IPS-15b (cell line): Measurements from ENCODE around the gene GIPR.
A peak's percentile ranks its signal among the peaks of the same experiment; 100 is the strongest.
"Not testable (repeated sequence)": the region's sequence is repeated elsewhere in the genome, so short reads cannot be mapped to it uniquely, and the experiment has no call there.

ENCODE experiments used
- H3K27me3 ChIP-seq: one replicate; pipeline ENCODE4 v1.6.1; 2013; ENCODE audit warnings: low read length; ENCODE audit not compliant: control insufficient read depth, insufficient read depth
- H3K36me3 ChIP-seq: one replicate; pipeline ENCODE4 v1.6.1; 2013; ENCODE audit warnings: low read length; ENCODE audit not compliant: control insufficient read depth, insufficient read depth
- H3K4me1 ChIP-seq: one replicate; pipeline ENCODE4 v1.6.1; 2013; ENCODE audit warnings: mild to moderate bottlenecking, low read length; ENCODE audit not compliant: control insufficient read depth, insufficient read depth
- H3K4me3 ChIP-seq: one replicate; pipeline ENCODE4 v1.5.1; 2013; ENCODE audit warnings: low read depth, low read length
- H3K9ac ChIP-seq: one replicate; pipeline ENCODE4 v1.6.1; 2013; ENCODE audit warnings: low read depth, mild to moderate bottlenecking, low read length
- H3K9me3 ChIP-seq: one replicate; pipeline ENCODE4 v1.6.1; 2013; ENCODE audit warnings: mild to moderate bottlenecking, low read length; ENCODE audit not compliant: control insufficient read depth, insufficient read depth

The GIPR gene

DNA sequence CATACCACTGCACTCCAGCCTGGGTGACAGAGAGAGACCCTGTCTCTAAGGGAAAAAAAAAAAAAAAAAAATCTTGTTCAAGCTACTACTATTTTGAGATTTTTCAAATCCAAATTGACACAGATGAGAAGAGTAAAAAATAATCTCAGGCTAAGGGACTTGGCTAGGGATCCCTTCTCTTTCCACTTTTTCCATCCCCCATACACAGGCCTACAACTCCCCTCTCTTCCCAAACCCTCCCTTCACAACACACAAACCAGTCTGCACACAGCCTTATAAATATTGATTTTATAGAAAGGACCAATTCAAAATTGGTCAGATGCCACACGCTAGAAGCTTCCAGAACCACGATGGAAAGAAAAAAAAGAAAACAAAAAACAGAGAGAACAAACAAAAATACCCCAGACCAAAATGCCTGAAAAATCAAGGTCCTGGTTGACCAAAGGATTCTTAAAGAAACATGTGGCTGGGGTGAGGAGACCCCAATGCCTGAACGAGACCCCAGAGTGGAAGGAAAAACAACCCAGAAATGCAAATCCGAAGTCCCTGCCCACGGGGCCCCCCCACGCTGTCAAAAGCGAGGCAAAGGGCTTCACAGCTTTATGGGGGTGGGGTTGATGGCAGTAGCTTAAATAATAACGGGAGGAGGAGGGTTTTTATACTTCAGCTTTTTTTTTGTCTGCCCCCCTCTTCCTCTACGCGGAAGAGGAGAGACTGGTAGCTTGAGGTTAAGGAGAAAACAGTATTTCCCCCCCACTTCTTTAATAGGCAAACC is 42.5 kb downstream of the GIPR start:
- no peaks in the 10 kb centered on the region for H3K4me1 ChIP-seq
- no peaks in the 10 kb centered on the region for H3K27me3 ChIP-seq
- H3K9me3 ChIP-seq = no peaks in the 10 kb centered on the region
- H3K4me3 ChIP-seq = no peak overlapping the region
- peaks cover 15% of the 10 kb centered on the region for H3K36me3 ChIP-seq
- H3K9ac ChIP-seq = no peak overlapping the region

DNA sequence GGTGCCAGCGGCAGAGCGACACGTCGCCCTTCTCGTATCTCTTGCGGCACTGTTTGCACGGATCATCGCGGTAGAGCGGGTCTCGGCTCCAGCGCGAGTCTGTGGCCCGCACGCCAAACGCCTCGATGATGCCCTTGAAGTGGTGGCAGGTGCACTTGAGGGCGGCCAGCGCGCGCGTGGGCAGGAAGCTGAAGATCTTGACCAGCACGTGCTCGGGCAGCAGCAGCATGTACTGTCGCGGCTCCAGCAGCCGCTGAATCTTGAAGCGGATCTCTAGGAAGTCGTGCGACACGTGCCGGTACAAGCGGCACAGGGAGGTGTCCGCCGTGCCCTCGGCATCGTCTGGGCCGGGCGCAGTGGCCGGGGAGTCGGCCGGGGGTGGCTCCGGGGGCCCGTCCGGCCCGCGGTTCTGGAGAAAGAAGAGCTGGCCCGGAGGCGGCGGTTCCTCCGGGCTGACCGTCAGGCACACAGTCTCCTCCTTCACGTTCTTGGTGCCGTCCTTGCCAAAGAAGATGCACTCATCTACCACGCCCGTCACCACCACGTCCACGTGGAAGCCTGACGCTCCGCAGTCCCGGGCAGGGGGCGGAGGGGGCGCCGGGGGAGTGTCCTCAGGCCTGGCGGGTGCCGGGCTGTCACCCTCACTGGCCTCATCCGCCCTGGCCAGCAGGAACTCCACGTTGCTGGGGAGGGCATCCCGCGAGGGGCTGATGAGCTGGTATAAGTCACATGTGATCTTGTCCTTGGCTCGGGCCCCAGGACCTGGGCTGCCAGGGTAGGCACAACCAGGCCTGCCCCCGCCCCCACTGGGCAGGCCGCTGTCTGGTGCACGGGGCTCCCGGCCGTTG is 44.1 kb downstream of the GIPR start:
- no peak overlapping the region for H3K9ac ChIP-seq
- no peaks in the 10 kb centered on the region for H3K27me3 ChIP-seq
- H3K9me3 ChIP-seq = no peaks in the 10 kb centered on the region

DNA sequence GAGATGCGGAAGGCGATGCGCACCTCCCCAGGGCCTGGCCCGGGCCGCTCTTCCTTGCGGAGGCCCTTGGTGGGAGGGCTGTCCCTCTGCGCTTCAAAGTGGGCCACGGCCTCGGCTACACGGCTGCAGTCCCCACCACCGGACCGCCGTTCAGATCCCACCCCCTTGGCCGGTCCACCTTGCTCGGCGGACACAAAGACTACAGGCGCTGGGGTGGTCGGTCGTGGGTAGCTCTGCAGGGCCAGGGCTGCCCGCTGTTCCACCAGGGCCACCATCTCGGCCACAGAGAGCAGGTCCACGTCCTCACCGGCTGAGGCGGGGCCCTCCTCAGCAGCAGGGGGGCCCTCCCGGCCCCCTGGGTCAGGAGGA is 44.7 kb downstream of the GIPR start:
- Histone ChIP-seq H3K4me1 (peaks cover 5% of the 10 kb centered on the region), H3K27me3 (no peaks in the 10 kb centered on the region), H3K36me3 (peaks cover 15% of the 10 kb centered on the region), H3K9ac (no peak overlapping the region), H3K4me3 (no peak overlapping the region), H3K9me3 (no peaks in the 10 kb centered on the region)

More for the DNA sequence above, 44.1 kb downstream of the GIPR start:
- H3K36me3 ChIP-seq = peaks cover 15% of the 10 kb centered on the region
- peaks cover 5% of the 10 kb centered on the region for H3K4me1 ChIP-seq
- H3K4me3 ChIP-seq = no peak overlapping the region

DNA sequence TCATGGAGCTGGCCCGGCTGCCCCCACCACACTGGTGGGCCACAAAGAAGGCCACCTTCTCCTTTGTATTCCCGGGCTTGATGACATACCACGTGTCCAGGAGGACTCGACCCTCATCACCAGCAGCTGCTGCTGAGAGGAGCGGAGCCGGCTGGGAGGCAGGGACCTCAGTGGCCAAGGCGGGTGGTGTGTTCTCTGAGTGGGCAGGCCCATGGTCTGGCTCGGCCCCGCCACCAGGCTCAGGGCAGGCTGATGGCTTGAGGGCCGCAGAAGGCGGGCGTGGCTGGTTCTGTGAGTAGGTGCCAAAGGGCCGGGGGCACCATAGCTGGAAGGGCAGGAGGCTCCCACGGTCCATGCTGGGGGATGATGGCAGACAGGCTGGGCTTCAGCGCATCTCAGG is 45.1 kb downstream of the GIPR start:
- no peaks in the 10 kb centered on the region for H3K9me3 ChIP-seq
- no peak overlapping the region for H3K4me3 ChIP-seq
- no peak overlapping the region for H3K9ac ChIP-seq
- no peaks in the 10 kb centered on the region for H3K27me3 ChIP-seq
- peaks cover 6% of the 10 kb centered on the region for H3K4me1 ChIP-seq
- H3K36me3 ChIP-seq = peaks cover 15% of the 10 kb centered on the region

DNA sequence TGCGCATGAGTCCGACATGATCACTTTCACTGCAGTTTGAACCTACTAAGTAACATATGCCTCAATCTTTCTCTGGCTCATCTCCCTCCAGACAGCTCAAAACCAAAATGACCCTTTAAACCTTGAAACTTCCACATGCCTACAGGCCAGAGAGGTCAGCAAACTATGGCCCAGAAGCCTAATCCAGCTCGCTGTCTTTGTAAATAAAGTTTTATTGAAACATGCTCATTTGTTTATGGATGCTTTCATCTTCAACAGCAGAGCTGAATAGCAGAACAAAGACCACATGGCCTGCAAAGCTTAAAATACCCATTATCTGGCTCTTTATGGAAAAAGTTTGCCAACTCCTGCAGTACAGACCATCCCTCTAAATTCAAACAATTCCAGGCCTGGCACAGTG is 47.1 kb downstream of the GIPR start:
- H3K27me3 ChIP-seq = no peaks in the 10 kb centered on the region
- H3K4me3 ChIP-seq = no peak overlapping the region
- no peak overlapping the region for H3K9ac ChIP-seq
- H3K4me1 ChIP-seq = peaks cover 11% of the 10 kb centered on the region
- no peaks in the 10 kb centered on the region for H3K9me3 ChIP-seq
- peaks cover 15% of the 10 kb centered on the region for H3K36me3 ChIP-seq

DNA sequence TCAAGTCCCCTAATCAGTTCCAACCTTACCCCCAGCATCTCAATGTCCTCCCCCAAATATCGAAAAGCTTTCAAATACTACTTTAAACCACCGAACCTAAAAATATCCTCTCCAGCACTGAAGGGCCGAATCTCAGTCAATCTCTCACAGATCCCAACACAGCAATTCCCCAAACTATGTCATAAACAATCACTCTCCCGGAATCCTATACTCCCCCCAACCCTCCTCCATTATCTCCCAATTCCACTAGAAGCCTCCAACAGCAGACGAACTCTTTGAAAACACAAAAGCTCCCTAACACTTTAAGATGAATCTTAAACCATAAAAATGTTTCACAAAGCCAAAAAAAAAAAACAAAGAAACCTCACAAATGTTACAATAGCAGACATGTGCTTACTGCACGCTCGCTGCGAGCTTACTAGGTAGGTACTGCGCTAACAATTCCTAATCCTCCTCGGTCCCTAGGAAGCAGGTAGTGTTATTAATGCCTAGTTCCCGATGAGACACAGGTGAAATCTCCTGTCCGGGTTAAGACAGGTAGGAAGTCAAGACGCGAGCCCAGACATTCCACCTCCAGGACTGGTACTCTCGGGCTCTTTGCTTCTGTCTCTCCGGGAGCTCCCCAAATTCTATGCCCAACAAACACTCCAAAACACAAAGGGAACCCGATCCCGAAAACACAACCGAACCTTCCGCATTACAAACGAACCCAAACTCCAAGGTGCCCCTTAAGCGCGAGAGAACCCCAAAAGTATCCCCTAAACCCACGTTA is 48.5 kb downstream of the GIPR start:
- H3K9ac ChIP-seq = peak overlapping the region; percentile 87
- no peaks in the 10 kb centered on the region for H3K9me3 ChIP-seq
- no peaks in the 10 kb centered on the region for H3K27me3 ChIP-seq
- peaks cover 11% of the 10 kb centered on the region for H3K4me1 ChIP-seq
- peak overlapping the region; percentile 90 for H3K4me3 ChIP-seq
- H3K36me3 ChIP-seq = peaks cover 15% of the 10 kb centered on the region

DNA sequence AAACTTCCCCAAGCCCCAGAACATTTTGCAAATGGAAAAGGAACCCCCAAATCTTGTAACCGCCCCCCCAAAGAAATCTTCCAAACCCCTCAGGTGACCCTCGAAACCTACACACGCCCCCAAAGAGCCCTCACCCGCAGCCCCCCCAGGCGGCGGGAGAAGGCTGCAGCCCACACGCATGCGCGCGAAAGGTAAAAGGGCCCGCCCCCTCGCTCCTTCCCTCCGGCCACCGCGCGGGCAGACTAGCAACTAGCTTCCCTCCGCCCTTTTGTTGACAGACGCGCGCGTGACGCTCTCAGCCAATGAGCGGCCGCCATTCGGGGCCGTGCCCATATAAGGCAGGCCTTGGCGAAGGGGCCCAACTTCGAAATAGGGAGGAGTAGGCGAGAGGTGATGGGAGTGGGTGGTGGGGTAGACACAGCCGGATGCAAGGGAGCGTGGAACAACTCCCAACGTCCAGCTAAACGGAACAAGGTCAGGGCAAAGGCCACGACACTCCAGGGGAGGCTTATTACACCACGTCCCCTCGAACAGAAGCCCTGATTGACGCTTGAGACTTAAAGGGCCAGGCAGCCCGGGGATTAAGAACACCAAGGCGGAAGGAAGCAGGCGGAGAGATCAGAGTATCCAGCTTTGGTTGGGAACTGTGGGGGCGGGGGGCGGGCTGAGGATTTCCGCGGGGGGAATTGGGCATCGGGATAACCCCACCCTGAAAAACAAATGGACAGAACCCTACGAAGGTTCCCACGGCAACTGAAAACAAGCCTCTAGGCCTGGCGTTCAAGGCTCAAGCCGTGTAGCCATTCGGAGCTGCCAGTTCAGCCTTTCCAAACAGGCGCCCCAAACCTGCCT is 49.3 kb downstream of the GIPR start:
- H3K27me3 ChIP-seq = no peaks in the 10 kb centered on the region
- peak overlapping the region; percentile 90 for H3K4me3 ChIP-seq
- no peaks in the 10 kb centered on the region for H3K9me3 ChIP-seq
- peaks cover 11% of the 10 kb centered on the region for H3K36me3 ChIP-seq
- peak overlapping the region; percentile 87 for H3K9ac ChIP-seq
- H3K4me1 ChIP-seq = peaks cover 11% of the 10 kb centered on the region

DNA sequence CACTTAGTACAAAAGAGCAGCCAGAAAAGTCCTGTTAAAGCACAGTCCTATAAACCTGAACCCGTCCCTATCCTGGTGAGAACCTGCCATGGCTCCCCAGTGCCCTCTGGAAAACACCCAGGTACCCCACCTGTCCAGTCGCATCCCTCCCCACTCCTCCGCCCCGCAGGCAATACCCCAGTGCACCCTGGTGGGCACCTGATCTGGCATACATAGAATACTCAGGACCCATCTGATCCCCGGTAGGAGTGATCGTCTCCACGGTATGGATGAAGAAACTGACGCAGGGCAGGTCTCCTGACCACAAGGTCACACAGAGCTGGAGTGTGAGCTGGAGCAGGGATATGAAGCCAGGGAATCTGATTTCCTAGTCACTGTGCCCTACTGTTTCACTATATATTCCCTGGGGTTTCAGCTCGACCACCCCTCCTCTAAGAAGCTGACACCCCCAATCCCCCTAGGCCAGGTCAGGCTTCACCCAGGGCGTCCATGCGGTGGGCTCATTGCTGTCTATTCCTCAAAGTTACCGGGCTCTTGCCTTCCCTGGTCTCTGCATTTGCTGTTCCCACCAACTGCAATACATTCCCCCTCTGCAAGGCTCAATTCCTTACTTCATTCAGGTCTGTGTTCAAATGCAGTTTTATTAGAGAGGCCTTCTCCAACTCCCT is 50.1 kb downstream of the GIPR start:
- Histone ChIP-seq H3K4me1 (peaks cover 11% of the 10 kb centered on the region), H3K4me3 (peak overlapping the region; percentile 80), H3K9ac (peak overlapping the region; percentile 82), H3K36me3 (peaks cover 4% of the 10 kb centered on the region), H3K9me3 (no peaks in the 10 kb centered on the region), H3K27me3 (no peaks in the 10 kb centered on the region)

DNA sequence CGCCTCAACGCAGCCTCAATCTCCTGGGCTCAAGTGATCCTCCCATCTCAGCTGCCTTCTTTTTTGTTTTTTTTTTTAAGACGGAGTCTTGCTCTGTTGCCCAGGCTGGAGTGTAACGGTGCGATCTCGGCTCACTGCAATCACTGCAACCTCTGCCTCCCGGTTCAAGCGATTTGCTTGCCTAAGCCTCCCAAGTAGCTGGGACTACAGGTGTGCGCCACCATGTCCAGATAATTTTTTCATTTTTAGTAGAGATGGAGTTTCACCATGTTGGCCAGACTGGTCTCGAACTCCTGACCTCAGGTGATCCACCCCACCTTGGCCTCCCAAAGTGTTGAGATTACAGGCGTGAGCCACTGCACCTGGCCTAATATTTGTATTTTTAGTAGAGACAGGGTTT is 52.0 kb downstream of the GIPR start:
- peaks cover 11% of the 10 kb centered on the region for H3K4me1 ChIP-seq
- H3K9me3 ChIP-seq, H3K27me3 ChIP-seq, H3K4me3 ChIP-seq, H3K9ac ChIP-seq, H3K36me3 ChIP-seq: not testable (repeated sequence)

DNA sequence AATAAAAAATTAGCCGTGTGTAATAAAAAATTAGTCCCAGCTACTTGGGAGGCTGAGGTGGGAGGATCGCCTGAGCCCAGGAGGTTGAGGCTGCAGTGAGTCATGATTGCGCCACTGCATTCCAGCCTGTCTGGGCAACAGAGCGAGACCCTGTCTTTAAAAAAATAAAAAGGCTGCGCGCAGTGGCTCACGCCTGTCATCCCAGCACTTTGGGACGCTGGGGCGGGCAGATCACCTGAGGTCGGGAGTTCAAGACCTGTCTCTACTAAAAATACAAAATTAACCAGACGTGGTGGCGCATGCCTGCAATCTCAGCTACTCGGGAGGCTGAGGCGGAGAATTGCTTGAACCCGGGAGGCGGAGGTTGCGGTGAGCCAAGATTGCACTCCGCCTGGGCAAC is 60.7 kb downstream of the GIPR start:
- H3K9ac ChIP-seq, H3K9me3 ChIP-seq, H3K27me3 ChIP-seq, H3K36me3 ChIP-seq, H3K4me1 ChIP-seq, H3K4me3 ChIP-seq: not testable (repeated sequence)
